A673 (cell line): ENCODE results near the gene KCNC1. TPM values are rescaled to one million over a fixed set of nuclear protein-coding genes. Genes with fewer than 3 reads are reported as not detected.

Source experiments
- BruUV-seq: library from RNA; stranded (reverse); fragments of 400-500 nt; replicated peaks from 2 replicates; lab custom pipeline; 2021; lab: Mats Ljungman, UMichigan
- CTCF ChIA-PET: fragments of 300-600 bp; sonication (Branson Sonifier 250); formaldehyde crosslinking; loops from one replicate; lab custom pipeline; 2022; ENCODE audit warnings: antibody characterized with exemption; lab: Charles Lee
- POLR2A ChIA-PET: fragments of 300-600 bp; sonication (Branson Sonifier 250); formaldehyde crosslinking; loops from one replicate; lab custom pipeline; 2022; ENCODE audit warnings: antibody characterized with exemption; ENCODE audit not compliant: low non-redundant PET; lab: Charles Lee
- DNase-seq: peaks from one replicate; pipeline ENCODE4 v3.0.0-alpha.2; 2015; ENCODE audit warnings: low spot score
- H3K27ac ChIP-seq: fragments of 200-600 bp; sonication (generic); 2 replicates; pipeline ENCODE4 v1.5.1; 2016; ENCODE audit warnings: mixed run types, low read depth, mild to moderate bottlenecking, mixed read lengths, antibody characterized with exemption, low read length; ENCODE audit not compliant: poor library complexity, severe bottlenecking
- H3K27me3 ChIP-seq: fragments of 200-600 bp; sonication (generic); replicated peaks from 2 replicates; pipeline ENCODE4 v1.6.1; 2017; ENCODE audit warnings: mixed run types, low read depth, mild to moderate bottlenecking, mixed read lengths, antibody characterized with exemption, low read length; ENCODE audit not compliant: insufficient read depth, poor library complexity
- H3K36me3 ChIP-seq: fragments of 200-600 bp; sonication (generic); 2 replicates; pipeline ENCODE4 v1.6.1; 2016; ENCODE audit warnings: mixed run types, mild to moderate bottlenecking, mixed read lengths, antibody characterized with exemption, low read length; ENCODE audit not compliant: insufficient read depth, poor library complexity, severe bottlenecking
- H3K4me1 ChIP-seq: fragments of 200-600 bp; sonication (generic); 2 replicates; pipeline ENCODE4 v1.6.1; 2017; ENCODE audit warnings: mixed run types, mild to moderate bottlenecking, mixed read lengths, antibody characterized with exemption, low read length; ENCODE audit not compliant: insufficient read depth, poor library complexity, severe bottlenecking
- H3K4me3 ChIP-seq: fragments of 200-600 bp; sonication (generic); 2 replicates; pipeline ENCODE4 v1.5.1; 2016; ENCODE audit warnings: low read depth, mixed run types, mild to moderate bottlenecking, mixed read lengths, low read length; ENCODE audit not compliant: poor library complexity, severe bottlenecking
- H3K9me3 ChIP-seq: fragments of 200-600 bp; sonication (generic); 2 replicates; pipeline ENCODE4 v1.6.1; 2016; ENCODE audit warnings: mixed run types, low read depth, mild to moderate bottlenecking, mixed read lengths, antibody characterized with exemption, low read length; ENCODE audit not compliant: poor library complexity, severe bottlenecking
- CTCF ChIP-seq: fragments of 300-800, 200-600 bp; sonication (generic); conservative IDR thresholded peaks from 2 replicates; pipeline ENCODE4 v1.5.1; 2017; ENCODE audit warnings: low read depth, mild to moderate bottlenecking, antibody characterized with exemption, low read length, moderate library complexity, mixed read lengths
- EZH2 ChIP-seq: fragments of 200-600 bp; sonication (generic); IDR thresholded peaks from 2 replicates; pipeline ENCODE4 v1.6.1; 2017; ENCODE audit warnings: borderline replicate concordance, low read depth, mild to moderate bottlenecking, mixed read lengths, antibody characterized with exemption, low read length; ENCODE audit not compliant: poor library complexity, severe bottlenecking
- intact Hi-C: fragments of 100-400 bp; cut with micrococcal nuclease; formaldehyde crosslinking; loops from one replicate; pipeline ENCODE4 v1.10.0; 2022; ENCODE audit not compliant: unreplicated experiment
- total RNA-seq: library from RNA; stranded (reverse); gene quantifications from 2 replicates; pipeline ENCODE4 v1.2.3, GENCODE V29; 2021

The KCNC1 gene
- total RNA-seq, 1 experiment from 2014 or later, result 0.09 TPM

DNA sequence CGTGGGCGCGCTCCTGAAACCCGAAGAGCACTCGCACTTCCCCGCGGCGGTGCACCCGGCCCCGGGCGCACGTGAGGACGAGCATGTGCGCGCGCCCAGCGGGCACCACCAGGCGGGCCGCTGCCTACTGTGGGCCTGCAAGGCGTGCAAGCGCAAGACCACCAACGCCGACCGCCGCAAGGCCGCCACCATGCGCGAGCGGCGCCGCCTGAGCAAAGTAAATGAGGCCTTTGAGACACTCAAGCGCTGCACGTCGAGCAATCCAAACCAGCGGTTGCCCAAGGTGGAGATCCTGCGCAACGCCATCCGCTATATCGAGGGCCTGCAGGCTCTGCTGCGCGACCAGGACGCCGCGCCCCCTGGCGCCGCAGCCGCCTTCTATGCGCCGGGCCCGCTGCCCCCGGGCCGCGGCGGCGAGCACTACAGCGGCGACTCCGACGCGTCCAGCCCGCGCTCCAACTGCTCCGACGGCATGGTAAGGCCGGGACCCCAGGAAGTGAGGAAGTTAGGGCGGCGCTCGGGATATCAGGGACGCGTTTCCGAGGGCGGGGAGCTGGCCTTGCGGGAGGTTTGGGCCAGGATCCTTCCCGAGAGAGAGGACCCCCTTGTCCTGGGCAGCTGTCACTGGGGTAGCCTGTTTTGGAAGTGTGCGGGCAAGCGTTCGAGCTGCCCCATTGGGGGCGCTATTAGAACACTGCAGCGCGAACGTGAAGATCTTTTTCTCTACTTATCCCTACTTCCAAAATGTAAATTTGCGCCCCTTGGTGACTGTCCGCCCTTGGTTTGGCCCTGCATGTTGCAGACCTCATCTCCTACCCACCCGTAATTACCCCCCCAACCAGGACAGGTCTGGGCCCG lies 14.4 kb upstream of the KCNC1 start:
- intact Hi-C loops, result no loop called here
- peak; percentile 44 for TF ChIP-seq CTCF
- TF ChIP-seq EZH2, result no peak
- Histone ChIP-seq H3K27me3 (peaks cover 97% of the 10 kb centered on the region), H3K36me3 (no peaks in the 10 kb centered on the region), H3K27ac (no peak overlapping the region), H3K4me1 (no peaks in the 10 kb centered on the region), H3K9me3 (no peaks in the 10 kb centered on the region), H3K4me3 (peak overlapping the region; percentile 10)
- no peak for DNase-seq
- BruUV-seq, result no TSS peak
- ChIA-PET CTCF (interaction anchor here (0.6 to 1.7 kb wide), 3 partner anchors 11 to 253 kb away, joined by 3 to 5 read pairs (median 4); no protein-coding TSS in a partner anchor), POLR2A (no interaction called here)

- H3K4me3 ChIP-seq, result peak overlapping the region; percentile 10
- no TSS peak for BruUV-seq
Measured at GRCh38 chr11:17720796-17721171, 13.8 kb upstream of the KCNC1 start.

More at GRCh38 chr11:17720796-17721171, 13.8 kb upstream of the KCNC1 start:
- DNase-seq, result peak; percentile 35
- no peaks in the 10 kb centered on the region for H3K9me3 ChIP-seq
- POLR2A ChIA-PET, result interaction anchor here (0.5 kb wide), 1 partner anchor 245 kb away, joined by 3 read pairs; no protein-coding TSS in a partner anchor
- H3K27me3 ChIP-seq, result peaks cover 97% of the 10 kb centered on the region
- H3K36me3 ChIP-seq, result no peaks in the 10 kb centered on the region
- TF ChIP-seq CTCF (0 out of 2 replicates have a peak, but pooled peaks have one; percentile 10), EZH2 (no peak)
- CTCF ChIA-PET, result interaction anchor here (1.4 to 1.7 kb wide), 2 partner anchors 11 to 122 kb away, joined by 4 to 5 read pairs; no protein-coding TSS in a partner anchor
- no peak overlapping the region for H3K27ac ChIP-seq
- intact Hi-C loops, result no loop called here
- no peaks in the 10 kb centered on the region for H3K4me1 ChIP-seq
